DOHH2 (cell line): ENCODE data around the gene RAD51B.

ENCODE experiments used
- CTCF ChIP-seq: fragments of 200-600 bp; sonication (generic); IDR thresholded peaks from one replicate; pipeline ENCODE4 v1.5.1; 2014; ENCODE audit warnings: antibody characterized with exemption, mild to moderate bottlenecking, low read depth, low read length; ENCODE audit not compliant: poor library complexity, severe bottlenecking
- EZH2phosphoT487 ChIP-seq: fragments of 200-600 bp; sonication (generic); IDR thresholded peaks from 2 replicates; pipeline ENCODE4 v1.6.1; 2017; ENCODE audit warnings: borderline replicate concordance, mild to moderate bottlenecking, antibody characterized with exemption, low read length, moderate library complexity, mixed read lengths

GRCh38 chr14:68730348-68730747 lies 910.8 kb downstream of the RAD51B start:
- TF ChIP-seq CTCF (no peak), EZH2phosphoT487 (no peak)
